Lung (tissue), 12 donors: ENCODE results near the gene BTBD19. TPM values are rescaled to one million over a fixed set of nuclear protein-coding genes. Genes with fewer than 3 reads are reported as not detected.

Experiments
- ATAC-seq: fragments of 200-7000 bp; cut with Tn5 transposase; one replicate; pipeline ENCODE4 v1.9.1; 2020; ENCODE audit warnings: moderate number of reproducible peaks; ENCODE audit not compliant: insufficient read depth, low FRiP score
- DNase-seq, 3 donors: peaks; one replicate each; pipeline ENCODE4 v3.0.0-alpha.2; 2013 to 2017
- H3K27ac ChIP-seq, 2 donors: one replicate each; pipeline ENCODE4 v1.5.1; 2013; ENCODE audit warnings: mild to moderate bottlenecking in 2 of 2, moderate library complexity in 2 of 2, control low read depth in 1 of 2, inconsistent platforms in 1 of 2, low read depth in 1 of 2, low read length in 1 of 2
- H3K27me3 ChIP-seq, 3 donors: one replicate each; pipeline ENCODE4 v1.5.1; 2013; ENCODE audit warnings: low read length in 2 of 3; ENCODE audit not compliant: control insufficient read depth in 3 of 3, insufficient read depth in 3 of 3
- H3K36me3 ChIP-seq, 4 donors: one replicate each; pipeline ENCODE4 v1.5.1; 2013; ENCODE audit warnings: low read length in 4 of 4, mild to moderate bottlenecking in 1 of 4, moderate library complexity in 1 of 4; ENCODE audit not compliant: control insufficient read depth in 4 of 4, insufficient read depth in 4 of 4
- H3K4me1 ChIP-seq, 5 donors: one replicate each; pipeline ENCODE4 v1.5.1; 2013; ENCODE audit warnings: low read length in 5 of 5, mild to moderate bottlenecking in 2 of 5, moderate library complexity in 1 of 5; ENCODE audit not compliant: control insufficient read depth in 5 of 5, insufficient read depth in 5 of 5
- H3K4me3 ChIP-seq: one replicate; pipeline ENCODE4 v1.5.1; 2013; ENCODE audit warnings: mild to moderate bottlenecking, control low read depth, moderate library complexity
- H3K9ac ChIP-seq, 2 donors: one replicate each; pipeline ENCODE4 v1.5.1; 2013; ENCODE audit warnings: low read length in 2 of 2, control low read depth in 1 of 2; ENCODE audit not compliant: insufficient read depth in 1 of 2
- H3K9me3 ChIP-seq, 4 donors: one replicate each; pipeline ENCODE4 v1.5.1; 2013; ENCODE audit warnings: low read length in 3 of 4, mild to moderate bottlenecking in 1 of 4, moderate library complexity in 1 of 4; ENCODE audit not compliant: control insufficient read depth in 4 of 4, insufficient read depth in 3 of 4
- CTCF ChIP-seq: IDR thresholded peaks from 2 replicates; pipeline ENCODE4 v1.5.1; 2012; ENCODE audit warnings: mild to moderate bottlenecking; ENCODE audit errors: control extremely low read depth, extremely low read depth
- WGBS, 2 donors: extraction: QIAGEN DNeasy Blood & Tissue Kit; methylation state at CpG; one replicate each; pipeline ENCODE4 v1.1.7; 2013; 5-methylcytosine and 5-hydroxymethylcytosine counted together
- polyA plus RNA-seq, 2 donors: library from polyadenylated mRNA; stranded (reverse); fragments of 200-250 nt; gene quantifications; one replicate each; pipeline ENCODE4 v1.2.1, GENCODE V29; 2013
- total RNA-seq, 2 donors: library from RNA; depleted of rRNA in 1 of 2; stranded (reverse); fragments of >200 nt in 1 of 2; gene quantifications; one replicate each; pipeline ENCODE4 v1.2.1, GENCODE V29; 2014 to 2021
- donor health status: control.
- donor health status: control.
- donor health status: Bipolar disorder and iron deficiency.
- donor health status: healthy.
- donor health status: DM: yes; HTN: yes; CAD: no.

BTBD19 gene
- total and polyA plus RNA-seq, 4 donors, result 5.6 to 20.0 (median 10.4) TPM

DNA sequence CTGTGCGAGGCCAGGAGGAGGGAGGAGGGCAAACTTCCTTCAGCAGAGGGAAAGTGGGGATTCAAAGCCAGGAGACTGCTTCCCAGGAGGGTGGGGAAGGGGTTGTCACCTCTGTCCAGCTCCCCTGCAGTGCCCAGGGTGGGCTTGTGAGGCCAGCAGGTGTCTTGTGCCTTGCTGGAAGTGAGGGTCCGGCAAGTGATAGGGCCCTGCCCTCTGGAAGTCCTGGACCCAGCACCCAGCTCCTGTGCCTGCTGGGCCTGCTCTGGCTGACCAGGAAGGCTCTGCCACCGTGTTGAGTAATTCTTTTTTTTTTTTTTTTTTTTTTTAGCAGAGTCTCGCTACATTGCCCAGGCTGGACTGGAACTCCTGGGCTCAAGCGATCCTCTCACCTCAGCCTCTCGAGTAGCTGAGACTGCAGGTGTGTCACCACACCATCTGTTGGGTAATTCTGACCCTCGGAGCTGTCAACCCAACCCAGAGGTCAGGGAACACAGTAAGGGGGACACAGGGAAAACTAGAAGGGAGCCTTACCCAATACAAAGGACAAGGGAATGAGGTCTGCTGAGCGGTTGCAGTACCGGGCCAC lies 21.4 kb upstream of the BTBD19 start:
- Histone ChIP-seq H3K9me3 (no peaks in the 10 kb centered on the region), H3K4me1 (peaks cover 5 to 30% (median 8%) of the 10 kb centered on the region in 5 donors), H3K36me3 (no peaks in the 10 kb centered on the region), H3K4me3 (no peak overlapping the region), H3K27me3 (no peaks in the 10 kb centered on the region), H3K9ac (no peak overlapping the region), H3K27ac (peak overlapping the region in 1 of 2 donors; percentile 66)
- ATAC-seq (no peak), DNase-seq (no peak)
- TF ChIP-seq CTCF, result no peak
- 75 to 81% methylated on average over 9 of the region's 9 CpGs for WGBS, 2 donors

DNA sequence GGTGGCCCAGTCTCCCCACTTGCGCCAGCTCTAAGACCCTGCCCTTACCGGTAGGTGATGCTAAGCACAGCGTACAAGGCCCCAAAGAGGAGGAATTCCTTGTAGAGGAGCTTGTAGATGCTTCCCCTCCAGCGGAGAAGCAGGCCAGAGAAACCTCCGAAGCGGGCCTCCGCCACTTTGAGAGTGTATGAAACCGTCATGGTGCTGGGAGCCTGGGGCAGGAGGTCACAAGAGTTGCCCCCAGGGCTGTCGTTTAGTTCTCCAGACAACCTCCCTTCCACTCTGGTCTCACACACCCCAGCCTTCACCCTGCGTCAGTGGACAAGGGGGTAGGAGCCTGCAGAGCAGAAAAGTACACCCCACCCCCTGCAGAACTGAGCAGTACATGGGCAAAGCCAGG lies 20.8 kb upstream of the BTBD19 start:
- ATAC-seq, result no peak
- no peak overlapping the region for H3K4me3 ChIP-seq
- no peak for TF ChIP-seq CTCF
- no peaks in the 10 kb centered on the region for H3K27me3 ChIP-seq
- H3K9ac ChIP-seq, result no peak overlapping the region
- no peak for DNase-seq
- 96% methylated on average over 10 of the region's 10 CpGs for WGBS, 2 donors
- peak overlapping the region in 1 of 2 donors; percentile 36 for H3K27ac ChIP-seq
- peaks cover 5 to 30% (median 8%) of the 10 kb centered on the region in 5 donors for H3K4me1 ChIP-seq
- no peaks in the 10 kb centered on the region for H3K9me3 ChIP-seq
- H3K36me3 ChIP-seq, result no peaks in the 10 kb centered on the region

DNA sequence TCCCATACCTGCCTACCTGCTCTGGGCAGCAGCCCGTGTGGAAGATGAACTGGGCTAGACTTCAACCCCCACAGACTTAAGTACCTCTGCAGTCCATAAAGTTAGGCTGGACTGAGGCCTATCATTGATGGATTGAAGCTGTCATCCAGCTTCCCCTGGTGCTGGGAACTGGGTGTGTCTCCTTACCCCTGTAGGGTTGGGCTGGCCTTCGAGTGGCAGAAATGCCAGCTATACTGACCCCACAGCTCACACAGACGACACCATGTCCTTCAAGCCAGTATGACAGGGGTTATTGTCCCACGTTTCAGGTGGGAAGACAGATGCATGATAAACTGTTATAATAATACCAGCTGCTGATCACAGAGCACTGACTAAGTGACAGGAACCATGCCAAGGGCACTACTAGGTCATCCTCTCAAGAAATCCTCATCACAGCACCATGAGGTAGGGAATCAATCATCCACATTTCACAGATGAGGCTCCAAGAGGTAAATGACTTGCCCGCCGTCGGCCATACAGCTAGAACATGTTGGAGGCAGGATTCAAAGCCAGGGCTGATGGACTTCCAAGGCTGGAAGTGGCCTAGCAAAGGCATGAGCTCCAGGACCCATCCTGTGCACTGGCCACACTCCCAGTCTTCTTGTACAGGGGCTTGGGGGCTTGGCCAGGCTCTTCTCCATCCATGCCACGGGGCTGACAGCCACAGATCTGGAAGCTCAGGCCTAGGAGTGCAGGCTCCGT lies 20.0 kb upstream of the BTBD19 start, which contains the start of gene BEST4:
Gene BEST4 (minus strand): TSS at position 51 of the 741 bp plus-strand sequence. CDS start 465 bp downstream, outside the sequence.
- ATAC-seq, result no peak
- no peak for DNase-seq
- no peak for TF ChIP-seq CTCF
- H3K27me3 ChIP-seq, result no peaks in the 10 kb centered on the region
- H3K9me3 ChIP-seq, result no peaks in the 10 kb centered on the region
- WGBS, 2 donors, result 83 to 88% methylated on average over 9 of the region's 9 CpGs
- H3K4me3 ChIP-seq, result no peak within 1 kb of the TSS
- peak within 1 kb of the TSS in 1 of 2 donors; percentile 36 for H3K27ac ChIP-seq
- H3K4me1 ChIP-seq, result peaks cover 5 to 28% (median 8%) of the 10 kb centered on the region in 5 donors
- no peak within 1 kb of the TSS for H3K9ac ChIP-seq
- H3K36me3 ChIP-seq, result no peaks in the 10 kb centered on the region
